H1 (cell line): ENCODE measurements around the gene TBKBP1. TPM values are rescaled to one million over a fixed set of nuclear protein-coding genes. Genes with fewer than 3 reads are reported as not detected.

Source experiments
- ATF3 ChIP-seq: IDR thresholded peaks from 2 replicates; pipeline ENCODE4 v1.6.1; 2011; ENCODE audit warnings: low read depth, mild to moderate bottlenecking, low read length; ENCODE audit not compliant: insufficient read depth
- RAD21 ChIP-seq, 2 experiments: IDR thresholded peaks in 1 of 2; conservative IDR thresholded peaks in 1 of 2; 2 replicates each; pipeline ENCODE4 v1.6.1; 2011; ENCODE audit warnings: low read depth in 2 of 2, low read length in 2 of 2, improper control_type of control experiment in 1 of 2, inconsistent platforms in 1 of 2, mild to moderate bottlenecking in 1 of 2, moderate library complexity in 1 of 2
- polyA plus RNA-seq, 7 experiments: library from polyadenylated mRNA; depleted of rRNA in 3 of 7; stranded (reverse) in 5 of 7; unstranded in 2 of 7; fragments of >200 nt in 5 of 7; fragments of 200-250 nt in 2 of 7; gene quantifications; 1 replicate in 5 of 7; 2 replicates in 1 of 7; 4 replicates in 1 of 7; pipeline versions ENCODE4 v1.2.1 to v1.2.3, GENCODE V29; 2011 to 2013; ENCODE audit warnings: missing spikeins in 2 of 7, mixed read lengths in 2 of 7
- total RNA-seq: library from RNA; stranded (reverse); fragmentation: NEBNext Ultra II Directional; extraction: Animal tissue kit (Norgen Biotek cat#: 25700); gene quantifications from 2 replicates; pipeline ENCODE4 v1.2.1, GENCODE V29; 2021

Gene TBKBP1
- total and polyA plus RNA-seq, 2 of the 8 experiments (the other 6 are each of a cell fraction or from before 2014, with no cell fraction given): 6.3 to 15.1 TPM

- TF ChIP-seq RAD21 (IDR thresholded peaks at IDR 0.05 in 1 of 2, conservative IDR thresholded peaks at IDR 0.05 in 1 of 2; ENCODE audit: low read depth in 2 of 2, low read length in 2 of 2) (peak; percentile 17 to 44; a peak in 3 of 4 replicates), ATF3 (no peak)
Observed at GRCh38 chr17:47745037-47745380, 51.0 kb downstream of the TBKBP1 start (continued).
